GM21717 (cell line): ENCODE measurements around the gene PLEKHA8.
"Not testable (repeated sequence)": the region's sequence is repeated elsewhere in the genome, so short reads cannot be mapped to it uniquely, and the experiment has no call there.

ENCODE experiments used
- ATAC-seq: cut with Tn5 transposase; IDR thresholded peaks from one replicate; pipeline ENCODE4 v1.9.1; 2021; ENCODE audit warnings: mild to moderate bottlenecking, moderate library complexity; ENCODE audit not compliant: unreplicated experiment

Gene PLEKHA8

GRCh38 chr7:30061786-30062185 lies 33.6 kb downstream of the PLEKHA8 start:
- not testable (repeated sequence) for ATAC-seq

- no peak for ATAC-seq
Observed at GRCh38 chr7:30062587-30062986, 34.4 kb downstream of the PLEKHA8 start.

GRCh38 chr7:30065746-30066145 lies 37.5 kb downstream of the PLEKHA8 start:
- ATAC-seq = no peak

GRCh38 chr7:30066687-30067086 lies 38.5 kb downstream of the PLEKHA8 start:
- ATAC-seq = no peak

GRCh38 chr7:30068117-30068516 lies 39.9 kb downstream of the PLEKHA8 start:
- ATAC-seq = no peak

GRCh38 chr7:30069096-30069867 lies 41.1 kb downstream of the PLEKHA8 start:
- ATAC-seq = no peak

- ATAC-seq = no peak
Observed at GRCh38 chr7:30070052-30070451, 41.8 kb downstream of the PLEKHA8 start.

- no peak for ATAC-seq
Observed at GRCh38 chr7:30072735-30073134, 44.5 kb downstream of the PLEKHA8 start.

GRCh38 chr7:30074422-30075030 lies 46.3 kb downstream of the PLEKHA8 start:
- ATAC-seq = no peak

- no peak for ATAC-seq
Observed at GRCh38 chr7:30076411-30076810, 48.2 kb downstream of the PLEKHA8 start.

- no peak for ATAC-seq
Observed at GRCh38 chr7:30078280-30078679, 50.1 kb downstream of the PLEKHA8 start.

GRCh38 chr7:30079880-30080279 lies 51.7 kb downstream of the PLEKHA8 start:
- ATAC-seq = no peak

GRCh38 chr7:30080818-30081217 lies 52.6 kb downstream of the PLEKHA8 start:
- no peak for ATAC-seq

GRCh38 chr7:30082686-30083085 lies 54.5 kb downstream of the PLEKHA8 start:
- ATAC-seq = no peak

- ATAC-seq = no peak
Observed at GRCh38 chr7:30083334-30083733, 55.1 kb downstream of the PLEKHA8 start.

GRCh38 chr7:30084212-30084611 lies 56.0 kb downstream of the PLEKHA8 start:
- ATAC-seq = no peak

- no peak for ATAC-seq
Observed at GRCh38 chr7:30086529-30086928, 58.3 kb downstream of the PLEKHA8 start.

GRCh38 chr7:30087371-30087770 lies 59.2 kb downstream of the PLEKHA8 start:
- no peak for ATAC-seq

- no peak for ATAC-seq
Observed at GRCh38 chr7:30088362-30088761, 60.1 kb downstream of the PLEKHA8 start.

- no peak for ATAC-seq
Observed at GRCh38 chr7:30090111-30090510, 61.9 kb downstream of the PLEKHA8 start.

GRCh38 chr7:30091491-30091912 lies 63.3 kb downstream of the PLEKHA8 start:
- ATAC-seq = no peak

- ATAC-seq = no peak
Observed at GRCh38 chr7:30091987-30092386, 63.8 kb downstream of the PLEKHA8 start.
